ENCODE measurements around the gene ZNF555.
"Not testable (repeated sequence)": the region's sequence is repeated elsewhere in the genome, so short reads cannot be mapped to it uniquely, and the experiment has no call there.

The ZNF555 gene

GRCh38 chr19:2840794-2841791 lies at the start of gene ZNF555:
TSS of gene ZNF555 (plus strand) at chr19:2841475. CDS start at chr19:2841573, 98 bp downstream.
- Histone ChIP-seq H3K4me1 (ENCODE audit: control insufficient read depth in 1 of 2, insufficient read depth in 1 of 2, low read depth in 1 of 2, low read length in 1 of 2) (peaks cover 14 to 16% of the 10 kb centered on the region in 2 experiments), H3K27me3 (peaks cover 19% of the 10 kb centered on the region)
- TF ChIP-seq CTCF (IDR thresholded peaks at IDR 0.05): peak; percentile 80

GRCh38 chr19:2791876-2792275 lies 49.4 kb upstream of the ZNF555 start:
- no peaks in the 10 kb centered on the region for H3K4me1 ChIP-seq (ENCODE audit: control insufficient read depth in 1 of 2, insufficient read depth in 1 of 2, low read depth in 1 of 2, low read length in 1 of 2)
- H3K9me3 ChIP-seq: no peaks in the 10 kb centered on the region
- H3K4me3 ChIP-seq (ENCODE audit: low read depth in 1 of 2, low read length in 1 of 2): no peak overlapping the region
- H3K27me3 ChIP-seq: no peaks in the 10 kb centered on the region
- no peak overlapping the region for H3K27ac ChIP-seq
- TF ChIP-seq CTCF (IDR thresholded peaks at IDR 0.05): no peak
- peaks cover 33% of the 10 kb centered on the region for H3K36me3 ChIP-seq

More at GRCh38 chr19:2840794-2841791, at the start of gene ZNF555:
- peak within 1 kb of the TSS; percentile 71 to 78 for H3K4me3 ChIP-seq (ENCODE audit: low read depth in 1 of 2, low read length in 1 of 2)
- H3K9me3 ChIP-seq: peaks cover 9% of the 10 kb centered on the region
- H3K27ac ChIP-seq: peak within 1 kb of the TSS; percentile 65
- no peaks in the 10 kb centered on the region for H3K36me3 ChIP-seq

- H3K4me1 ChIP-seq (ENCODE audit: control insufficient read depth in 1 of 2, insufficient read depth in 1 of 2, low read depth in 1 of 2, low read length in 1 of 2); H3K4me3 ChIP-seq (ENCODE audit: low read depth in 1 of 2, low read length in 1 of 2); H3K27ac ChIP-seq; H3K27me3 ChIP-seq; H3K9me3 ChIP-seq: not testable (repeated sequence)
- peaks cover 36% of the 10 kb centered on the region for H3K36me3 ChIP-seq
These were observed 48.6 kb upstream of the ZNF555 start for GRCh38 chr19:2792666-2793065.

- Histone ChIP-seq H3K27me3 (no peaks in the 10 kb centered on the region), H3K4me3 (ENCODE audit: low read depth in 1 of 2, low read length in 1 of 2) (no peak overlapping the region), H3K36me3 (peaks cover 38% of the 10 kb centered on the region), H3K4me1 (ENCODE audit: control insufficient read depth in 1 of 2, insufficient read depth in 1 of 2, low read depth in 1 of 2, low read length in 1 of 2) (no peaks in the 10 kb centered on the region), H3K27ac (no peak overlapping the region), H3K9me3 (no peaks in the 10 kb centered on the region)
- no peak for TF ChIP-seq CTCF (IDR thresholded peaks at IDR 0.05)
These were observed 48.1 kb upstream of the ZNF555 start for GRCh38 chr19:2793126-2793525.

- no peak for TF ChIP-seq CTCF (IDR thresholded peaks at IDR 0.05)
- Histone ChIP-seq H3K4me3 (ENCODE audit: low read depth in 1 of 2, low read length in 1 of 2) (no peak overlapping the region), H3K4me1 (ENCODE audit: control insufficient read depth in 1 of 2, insufficient read depth in 1 of 2, low read depth in 1 of 2, low read length in 1 of 2) (no peaks in the 10 kb centered on the region), H3K27ac (no peak overlapping the region), H3K27me3 (no peaks in the 10 kb centered on the region), H3K36me3 (peaks cover 42% of the 10 kb centered on the region), H3K9me3 (no peaks in the 10 kb centered on the region)
These were observed 47.7 kb upstream of the ZNF555 start for GRCh38 chr19:2793577-2793976.

All from neutrophil (primary cell).